Fibroblast of lung (primary cell): Measurements from ENCODE around the gene CAPN3. TPM values are rescaled to one million over a fixed set of nuclear protein-coding genes. Genes with fewer than 3 reads are reported as not detected.

ENCODE experiments used
- DNase-seq, 2 donors: peaks; one replicate each; pipeline versions ENCODE4 v3.0.0 to v3.0.0-alpha.2; 2010; ENCODE audit warnings: low read depth in 2 of 2
- H2AFZ ChIP-seq: 2 replicates; pipeline ENCODE4 v1.5.1; 2012; ENCODE audit warnings: low read length, control low read depth, inconsistent platforms
- H3K27ac ChIP-seq: 2 replicates; pipeline ENCODE4 v1.5.1; 2011; ENCODE audit warnings: low read length, control low read depth; ENCODE audit not compliant: insufficient read depth
- H3K27me3 ChIP-seq: 2 replicates; pipeline ENCODE4 v1.5.1; 2011; ENCODE audit warnings: mild to moderate bottlenecking, low read length; ENCODE audit not compliant: control insufficient read depth, insufficient read depth
- H3K36me3 ChIP-seq: 2 replicates; pipeline ENCODE4 v1.5.1; 2011; ENCODE audit warnings: low read length; ENCODE audit not compliant: control insufficient read depth, insufficient read depth
- H3K4me1 ChIP-seq: 2 replicates; pipeline ENCODE4 v1.5.1; 2011; ENCODE audit warnings: low read length; ENCODE audit not compliant: control insufficient read depth, insufficient read depth; ENCODE audit errors: extremely low read depth
- H3K4me2 ChIP-seq: 2 replicates; pipeline ENCODE4 v1.5.1; 2011; ENCODE audit warnings: low read length, control low read depth; ENCODE audit not compliant: insufficient read depth; ENCODE audit errors: extremely low read depth
- H3K4me3 ChIP-seq, 4 experiments: fragments of 200-600 bp in 1 of 4; sonication (generic) in 1 of 4; replicated peaks in 1 of 4; 2 replicates each; pipeline ENCODE4 v1.5.1; 2011 to 2016; ENCODE audit warnings: low read length in 4 of 4, low read depth in 3 of 4, mild to moderate bottlenecking in 3 of 4, control low read depth in 2 of 4, inconsistent platforms in 1 of 4, mixed read lengths in 1 of 4; ENCODE audit not compliant: insufficient read depth in 1 of 4; ENCODE audit errors: control extremely low read depth in 1 of 4
- H3K79me2 ChIP-seq: 2 replicates; pipeline ENCODE4 v1.5.1; 2012; ENCODE audit warnings: mild to moderate bottlenecking, low read length, inconsistent platforms; ENCODE audit not compliant: control insufficient read depth, insufficient read depth
- H3K9ac ChIP-seq: 2 replicates; pipeline ENCODE4 v1.5.1; 2011; ENCODE audit warnings: mild to moderate bottlenecking, low read length, control low read depth; ENCODE audit not compliant: insufficient read depth
- H3K9me3 ChIP-seq: 2 replicates; pipeline ENCODE4 v1.5.1; 2012; ENCODE audit warnings: low read depth, low read length; ENCODE audit not compliant: control insufficient read depth, insufficient read depth
- H4K20me1 ChIP-seq: 2 replicates; pipeline ENCODE4 v1.5.1; 2011; ENCODE audit warnings: low read length; ENCODE audit not compliant: control insufficient read depth, insufficient read depth; ENCODE audit errors: extremely low read depth
- EZH2 ChIP-seq: IDR thresholded peaks from 2 replicates; pipeline ENCODE4 v1.5.1; 2012; ENCODE audit warnings: low read length, control low read depth, mild to moderate bottlenecking; ENCODE audit errors: missing control alignments
- polyA plus RNA-seq, 2 donors: library from polyadenylated mRNA; depleted of rRNA in 1 of 2; stranded (reverse) in 1 of 2; unstranded in 1 of 2; fragments of >200 nt; gene quantifications; 2 replicates each; pipeline ENCODE4 v1.2.1, GENCODE V29; 2011 to 2012; ENCODE audit warnings: missing spikeins in 1 of 2
- total RNA-seq: library from RNA; depleted of rRNA; stranded (reverse); fragments of >200 nt; gene quantifications from 2 replicates; pipeline ENCODE4 v1.2.1, GENCODE V29; 2014
- TF ChIP-seq, protein P1 (sequence below), 2 donors: IDR thresholded peaks in 1 of 2; conservative IDR thresholded peaks in 1 of 2; 1 replicate in 1 of 2; 2 replicates in 1 of 2; pipeline ENCODE4 v1.5.1; 2011 to 2012; ENCODE audit warnings: low read length in 2 of 2, control low read depth in 1 of 2, inconsistent platforms in 1 of 2, low read depth in 1 of 2, mild to moderate bottlenecking in 1 of 2

Gene CAPN3
- total and polyA plus RNA-seq, 2 donors (not counting 1 experiment from before 2014, with no cell fraction given), result 1.3 to 3.6 TPM

DNA sequence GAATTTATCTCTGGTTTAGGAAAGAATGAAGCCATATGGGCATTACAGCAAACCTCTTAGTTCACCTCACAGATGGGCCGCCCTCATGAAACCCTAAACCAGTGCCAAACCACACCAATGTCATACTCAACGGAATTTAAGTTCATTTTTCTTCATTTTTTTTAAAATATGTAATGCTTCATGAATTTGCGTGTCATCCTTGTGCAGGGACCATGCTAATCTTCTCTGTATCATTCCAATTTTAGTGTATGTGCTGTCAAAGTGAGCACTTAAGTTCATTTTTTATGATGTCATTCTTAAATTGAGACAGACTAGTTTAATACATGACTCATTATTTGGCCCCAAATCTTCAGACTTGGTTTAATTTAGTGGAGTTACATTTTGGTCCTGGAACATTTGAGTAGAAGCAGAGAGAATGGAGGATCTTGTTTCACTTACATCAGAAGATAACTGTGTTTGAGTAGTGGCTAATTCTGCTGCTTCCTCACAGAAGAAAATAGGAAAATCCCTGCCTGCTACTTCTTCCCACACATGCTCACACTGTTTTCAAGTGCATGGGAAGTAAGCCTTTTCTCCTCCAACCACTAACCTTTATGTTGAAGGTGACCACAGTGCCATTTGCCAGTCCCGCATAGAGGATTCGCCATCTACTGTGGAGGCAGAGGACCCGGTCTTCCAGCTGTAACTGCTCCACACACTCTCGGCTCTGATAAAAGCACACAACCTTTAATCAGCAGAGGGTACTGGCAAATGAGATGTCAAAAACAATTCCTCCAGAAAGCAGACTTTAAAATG, 68.3 kb downstream of the CAPN3 start:
- H3K9ac ChIP-seq, result no peak overlapping the region
- TF ChIP-seq, protein P1, sequence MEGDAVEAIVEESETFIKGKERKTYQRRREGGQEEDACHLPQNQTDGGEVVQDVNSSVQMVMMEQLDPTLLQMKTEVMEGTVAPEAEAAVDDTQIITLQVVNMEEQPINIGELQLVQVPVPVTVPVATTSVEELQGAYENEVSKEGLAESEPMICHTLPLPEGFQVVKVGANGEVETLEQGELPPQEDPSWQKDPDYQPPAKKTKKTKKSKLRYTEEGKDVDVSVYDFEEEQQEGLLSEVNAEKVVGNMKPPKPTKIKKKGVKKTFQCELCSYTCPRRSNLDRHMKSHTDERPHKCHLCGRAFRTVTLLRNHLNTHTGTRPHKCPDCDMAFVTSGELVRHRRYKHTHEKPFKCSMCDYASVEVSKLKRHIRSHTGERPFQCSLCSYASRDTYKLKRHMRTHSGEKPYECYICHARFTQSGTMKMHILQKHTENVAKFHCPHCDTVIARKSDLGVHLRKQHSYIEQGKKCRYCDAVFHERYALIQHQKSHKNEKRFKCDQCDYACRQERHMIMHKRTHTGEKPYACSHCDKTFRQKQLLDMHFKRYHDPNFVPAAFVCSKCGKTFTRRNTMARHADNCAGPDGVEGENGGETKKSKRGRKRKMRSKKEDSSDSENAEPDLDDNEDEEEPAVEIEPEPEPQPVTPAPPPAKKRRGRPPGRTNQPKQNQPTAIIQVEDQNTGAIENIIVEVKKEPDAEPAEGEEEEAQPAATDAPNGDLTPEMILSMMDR (conservative IDR thresholded peaks at IDR 0.05 in 1 of 2, IDR thresholded peaks at IDR 0.05 in 1 of 2; ENCODE audit: low read depth in 1 of 2, low read length in 2 of 2), result no peak
- no peak for TF ChIP-seq EZH2
- H2AFZ ChIP-seq, result no peak overlapping the region
- peak; percentile 85 to 98 for DNase-seq
- no peaks in the 10 kb centered on the region for H4K20me1 ChIP-seq
- H3K27ac ChIP-seq, result peak overlapping the region; percentile 73
- peak overlapping the region; percentile 1 for H3K4me2 ChIP-seq
- H3K9me3 ChIP-seq, result no peaks in the 10 kb centered on the region
- H3K4me3 ChIP-seq, result no peak overlapping the region
- H3K36me3 ChIP-seq, result peaks cover 5% of the 10 kb centered on the region
- no peaks in the 10 kb centered on the region for H3K79me2 ChIP-seq
- peaks cover 10% of the 10 kb centered on the region for H3K4me1 ChIP-seq
- H3K27me3 ChIP-seq, result no peaks in the 10 kb centered on the region

DNA sequence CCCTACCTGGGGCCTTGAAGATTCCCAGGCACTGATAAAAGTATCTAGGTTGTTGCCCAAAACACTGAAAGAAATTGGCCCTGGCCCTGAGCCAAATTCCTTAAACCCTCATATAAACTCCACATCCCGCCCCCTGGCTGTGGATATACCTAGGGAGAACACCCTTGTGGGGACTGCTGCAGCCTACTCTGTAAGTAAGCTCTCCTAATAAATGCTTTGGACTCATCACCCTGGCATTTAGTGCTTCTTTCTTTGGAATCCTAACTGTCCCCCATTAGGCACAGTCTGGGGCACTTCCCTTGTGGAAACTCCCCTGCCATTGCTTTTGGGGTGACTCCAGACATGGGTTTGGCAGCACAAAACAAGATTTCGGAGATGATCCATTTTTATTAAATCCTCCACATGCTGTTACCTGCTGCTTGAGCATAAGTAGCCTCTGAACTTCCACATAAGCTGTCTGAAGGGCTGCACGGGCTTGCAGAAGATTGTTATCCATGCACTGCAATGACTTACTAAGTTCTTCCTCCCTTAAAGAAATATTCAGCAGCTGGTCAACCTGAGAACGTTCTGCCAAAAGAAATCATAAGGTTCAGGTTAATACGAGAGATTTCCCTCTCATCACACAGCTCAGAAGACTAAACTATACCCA, 85.2 kb downstream of the CAPN3 start:
- no peak overlapping the region for H3K4me3 ChIP-seq
- no peak overlapping the region for H3K27ac ChIP-seq
- H3K4me2 ChIP-seq, result no peak overlapping the region
- peaks cover 6% of the 10 kb centered on the region for H3K36me3 ChIP-seq
- peak in 1 of 2 donors; percentile 39 for DNase-seq
- H3K9ac ChIP-seq, result no peak overlapping the region
- H3K27me3 ChIP-seq, result no peaks in the 10 kb centered on the region
- no peak for TF ChIP-seq EZH2
- TF ChIP-seq, protein P1 (conservative IDR thresholded peaks at IDR 0.05 in 1 of 2, IDR thresholded peaks at IDR 0.05 in 1 of 2; ENCODE audit: low read depth in 1 of 2, low read length in 2 of 2), result no peak
- no peaks in the 10 kb centered on the region for H3K9me3 ChIP-seq
- no peaks in the 10 kb centered on the region for H3K4me1 ChIP-seq
- no peak overlapping the region for H2AFZ ChIP-seq
- no peaks in the 10 kb centered on the region for H3K79me2 ChIP-seq
- no peaks in the 10 kb centered on the region for H4K20me1 ChIP-seq

DNA sequence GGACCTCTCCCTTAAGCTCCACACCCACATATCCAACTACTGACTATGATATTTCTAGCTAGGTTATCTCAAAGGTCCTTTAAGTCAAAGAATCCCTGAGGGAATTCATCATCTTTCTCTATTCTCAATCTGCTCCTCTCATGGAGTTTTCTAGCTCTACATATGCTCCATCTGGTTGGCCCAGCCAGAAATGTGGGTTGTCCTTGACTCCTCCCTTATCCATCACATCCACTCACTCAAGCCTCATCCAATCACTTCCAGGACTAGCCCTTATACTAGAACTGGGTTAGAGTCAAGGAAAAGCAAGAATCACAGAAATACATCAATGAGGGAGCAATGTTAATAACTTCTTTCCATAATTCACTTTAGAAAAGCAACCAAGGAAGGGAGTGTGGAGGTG, 86.2 kb downstream of the CAPN3 start:
- Histone ChIP-seq H3K9me3 (no peaks in the 10 kb centered on the region), H3K4me2 (no peak overlapping the region), H3K36me3 (peaks cover 6% of the 10 kb centered on the region), H3K4me3 (no peak overlapping the region), H3K79me2 (no peaks in the 10 kb centered on the region), H3K4me1 (no peaks in the 10 kb centered on the region), H2AFZ (no peak overlapping the region), H4K20me1 (no peaks in the 10 kb centered on the region), H3K27me3 (no peaks in the 10 kb centered on the region), H3K9ac (no peak overlapping the region), H3K27ac (no peak overlapping the region)
- no peak for DNase-seq
- TF ChIP-seq, protein P1 (conservative IDR thresholded peaks at IDR 0.05 in 1 of 2, IDR thresholded peaks at IDR 0.05 in 1 of 2; ENCODE audit: low read depth in 1 of 2, low read length in 2 of 2), result no peak
- TF ChIP-seq EZH2, result no peak
